Stimulated activated CD8-positive, alpha-beta memory T cell treated with anti-CD3 and anti-CD28 coated beads, Interleukin-15, amount 100 ng/mL, for 24 hours (primary cell): ENCODE measurements around the gene TXN2.
A peak's percentile ranks its signal among the peaks of the same experiment; 100 is the strongest.

Experiments
- DNase-seq: peaks from one replicate; pipeline ENCODE4 v3.0.0-alpha.2; 2020; ENCODE audit warnings: low read depth

TXN2 gene

DNA sequence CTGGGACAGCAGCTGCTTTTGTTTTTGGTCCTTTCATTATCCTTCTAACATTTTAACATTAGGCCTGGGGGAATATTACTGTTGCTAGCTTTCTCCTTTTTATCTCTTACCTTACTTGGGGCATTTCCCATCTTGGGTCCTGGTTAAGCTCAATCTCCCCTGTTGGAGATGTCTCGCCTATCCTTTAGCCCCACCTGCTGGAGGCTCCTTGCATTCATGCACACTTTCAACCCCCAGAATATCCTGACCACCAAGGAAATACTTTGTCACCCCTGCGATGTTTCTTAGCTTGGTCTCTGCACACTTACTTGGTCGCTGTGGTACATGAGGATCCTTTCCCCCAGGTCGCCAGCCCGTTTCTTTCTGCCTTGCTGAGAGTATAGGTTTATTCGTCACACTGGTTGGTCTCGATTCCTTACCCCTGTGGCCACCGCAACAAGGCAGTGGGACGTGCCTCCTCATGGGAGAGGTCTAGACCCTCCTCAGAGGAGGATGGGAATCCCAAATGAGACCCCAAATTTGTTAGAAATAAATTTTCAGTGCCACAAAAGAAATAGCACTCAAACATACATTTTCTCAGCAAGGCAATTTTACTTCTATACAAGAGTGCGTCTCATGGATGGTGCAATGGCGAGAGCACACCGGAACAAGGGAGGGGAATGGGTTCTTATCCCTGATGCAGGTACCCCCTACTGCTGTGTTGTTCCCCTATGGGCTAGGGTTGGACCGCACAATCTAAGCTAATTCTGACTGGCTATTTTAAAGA, 5.4 kb upstream of the TXN2 start:
- no peak for DNase-seq

DNA sequence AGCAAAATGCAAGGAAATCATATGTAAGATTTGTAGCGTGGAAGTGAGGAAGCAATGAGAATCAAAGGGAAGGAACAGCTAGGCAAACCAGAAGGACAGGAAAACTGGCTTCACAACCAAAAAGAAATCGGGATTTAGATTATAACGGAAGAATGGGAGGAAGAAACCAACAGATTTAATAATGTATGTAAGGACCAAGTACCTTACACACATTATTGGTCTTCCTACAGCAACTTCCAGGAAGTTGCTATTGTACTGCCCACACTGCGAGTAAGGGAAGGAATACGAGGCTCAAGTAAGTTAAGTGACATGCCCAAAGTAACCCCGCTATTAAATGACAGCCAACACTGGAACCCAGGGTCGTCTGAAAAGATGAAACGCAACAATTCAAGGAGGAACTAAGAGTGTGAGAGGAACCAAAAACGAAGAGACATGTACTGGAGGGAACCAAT, 473 bp downstream of the TXN2 start:
- no peak for DNase-seq

DNA sequence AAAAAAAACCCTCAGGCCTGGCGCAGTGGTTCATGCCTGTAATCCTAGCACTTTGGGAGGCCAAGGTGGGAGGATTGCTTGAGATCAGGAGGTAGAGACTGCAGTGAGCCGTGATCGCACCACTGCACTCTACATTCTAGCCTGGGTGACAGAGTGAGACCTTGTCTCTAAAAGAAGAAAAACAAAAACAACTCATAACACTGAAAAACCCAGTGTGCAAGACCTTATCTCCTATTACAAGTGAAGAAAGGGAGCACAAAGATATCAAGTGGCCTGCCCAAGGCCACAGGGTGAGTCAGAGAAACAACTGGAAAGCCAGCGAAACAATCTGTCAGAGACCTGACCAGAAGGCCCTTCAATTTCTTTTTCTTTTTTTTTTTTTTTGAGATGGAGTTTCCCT, 2.5 kb downstream of the TXN2 start:
- no peak for DNase-seq

DNA sequence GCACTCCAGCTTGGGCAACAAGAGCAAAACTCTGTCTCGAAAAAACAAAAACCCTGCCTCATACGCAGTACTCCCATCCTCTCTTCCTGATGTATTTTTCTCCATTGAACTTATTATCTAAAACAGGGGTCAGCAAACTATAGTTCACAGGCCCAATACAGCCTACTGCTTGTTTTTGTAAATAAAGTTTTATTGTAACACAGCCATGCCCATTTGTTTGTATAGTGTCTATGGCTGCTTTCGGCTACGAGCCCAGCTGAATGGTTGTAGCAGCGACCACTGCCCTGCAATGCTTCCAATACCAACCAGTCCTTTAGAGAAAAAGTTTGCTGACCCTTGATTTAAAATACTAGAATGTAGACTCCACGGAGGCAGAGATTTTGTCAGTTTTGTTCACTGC, 6.1 kb downstream of the TXN2 start:
- no peak for DNase-seq

DNA sequence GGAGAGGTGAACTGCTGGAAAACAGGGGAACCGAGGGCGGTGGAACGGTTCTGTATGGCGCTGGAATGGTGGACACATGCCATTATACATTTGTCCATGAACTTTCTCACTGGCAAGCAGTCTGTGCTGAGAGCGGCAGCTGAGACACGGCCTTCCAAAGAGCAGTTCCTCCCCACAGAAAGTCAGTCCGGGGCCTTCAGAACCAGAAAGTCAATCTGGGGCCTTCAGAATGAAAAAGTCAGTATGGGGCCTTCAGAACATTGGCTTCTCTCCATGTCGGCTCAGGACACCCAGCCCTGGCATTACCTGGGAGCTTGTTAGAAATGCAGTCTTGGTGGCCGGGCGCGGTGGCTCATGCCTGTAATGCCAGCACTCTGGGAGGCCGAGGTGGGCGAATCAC, 8.8 kb downstream of the TXN2 start:
- DNase-seq: no peak

DNA sequence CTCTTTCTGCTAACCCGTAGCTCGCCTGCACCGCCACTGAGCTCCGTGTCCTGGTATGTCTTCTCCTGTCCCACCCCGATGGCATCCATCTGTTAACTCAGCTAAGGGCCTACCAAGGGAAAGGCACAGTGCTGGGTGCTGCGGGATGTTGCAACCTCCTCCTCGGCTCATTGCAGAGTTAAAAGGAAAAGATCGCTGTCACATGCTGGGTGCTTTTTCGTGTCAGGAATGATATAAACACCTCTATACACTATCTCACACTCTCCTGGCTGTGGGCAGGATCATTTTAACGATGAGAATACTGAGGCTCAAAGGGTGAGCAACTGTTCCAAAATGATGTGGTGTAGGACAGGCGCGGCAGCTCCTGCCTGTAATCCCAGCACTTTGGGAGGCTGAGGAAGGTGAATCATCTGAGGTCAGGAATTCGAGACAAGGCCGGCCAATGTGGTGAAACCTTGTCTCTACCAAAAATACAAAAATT, 10.1 kb downstream of the TXN2 start:
- no peak for DNase-seq

DNA sequence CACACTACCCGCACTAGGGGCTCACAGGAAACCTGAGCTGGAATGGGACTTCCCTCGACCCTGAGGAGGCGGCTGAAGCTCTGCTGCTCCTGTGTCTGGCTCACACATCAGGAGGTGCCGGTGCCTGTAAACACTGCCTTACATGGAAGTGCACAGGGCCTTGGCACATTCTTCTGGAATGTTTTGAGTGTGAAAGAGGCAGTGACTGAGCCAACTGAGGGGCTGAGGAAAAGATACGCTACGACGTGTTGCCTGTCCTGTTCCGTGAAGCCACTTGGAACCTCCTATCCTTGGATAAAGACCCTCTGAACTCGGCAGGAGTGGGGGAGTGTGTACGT, 10.5 kb downstream of the TXN2 start:
- DNase-seq: no peak

DNA sequence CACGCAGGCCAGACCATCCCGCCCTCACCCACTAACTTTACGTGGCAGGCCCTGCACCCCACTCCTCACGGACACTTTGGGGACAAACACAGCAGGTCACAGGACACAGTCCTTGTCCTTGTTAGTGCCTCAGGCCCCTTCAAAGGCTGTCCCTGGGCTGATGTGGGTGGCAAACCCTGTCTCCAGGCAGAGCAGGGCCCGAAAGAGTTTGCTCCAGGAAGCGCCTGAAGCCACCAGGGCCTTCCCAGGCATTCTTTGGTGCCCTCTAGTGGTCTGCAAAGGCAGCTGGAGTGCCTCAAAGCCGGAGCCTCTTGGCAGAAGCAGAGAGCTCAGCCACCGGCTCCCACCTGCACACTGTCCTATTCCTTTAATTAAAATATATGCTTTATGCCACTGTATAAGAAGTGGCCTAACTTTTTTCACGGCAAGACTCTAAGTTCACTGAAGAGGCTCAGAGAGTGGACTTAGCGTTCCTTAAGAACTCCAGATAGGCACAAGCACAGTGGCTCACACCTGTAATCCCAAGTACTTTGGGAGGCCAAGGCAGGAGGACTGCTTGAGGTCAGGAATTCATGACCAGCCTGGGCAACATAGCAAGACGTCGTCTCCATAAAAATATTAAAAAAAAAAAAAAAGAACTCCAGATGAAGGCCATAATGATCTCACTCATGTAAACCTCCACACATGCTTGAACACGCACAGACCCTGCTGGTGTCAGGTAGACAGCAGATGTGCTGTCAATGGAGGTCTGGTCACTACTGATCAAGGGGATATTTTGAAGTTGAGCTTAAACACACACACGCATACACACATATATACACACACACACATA, 11.1 kb downstream of the TXN2 start:
- peak; percentile 41 for DNase-seq

DNA sequence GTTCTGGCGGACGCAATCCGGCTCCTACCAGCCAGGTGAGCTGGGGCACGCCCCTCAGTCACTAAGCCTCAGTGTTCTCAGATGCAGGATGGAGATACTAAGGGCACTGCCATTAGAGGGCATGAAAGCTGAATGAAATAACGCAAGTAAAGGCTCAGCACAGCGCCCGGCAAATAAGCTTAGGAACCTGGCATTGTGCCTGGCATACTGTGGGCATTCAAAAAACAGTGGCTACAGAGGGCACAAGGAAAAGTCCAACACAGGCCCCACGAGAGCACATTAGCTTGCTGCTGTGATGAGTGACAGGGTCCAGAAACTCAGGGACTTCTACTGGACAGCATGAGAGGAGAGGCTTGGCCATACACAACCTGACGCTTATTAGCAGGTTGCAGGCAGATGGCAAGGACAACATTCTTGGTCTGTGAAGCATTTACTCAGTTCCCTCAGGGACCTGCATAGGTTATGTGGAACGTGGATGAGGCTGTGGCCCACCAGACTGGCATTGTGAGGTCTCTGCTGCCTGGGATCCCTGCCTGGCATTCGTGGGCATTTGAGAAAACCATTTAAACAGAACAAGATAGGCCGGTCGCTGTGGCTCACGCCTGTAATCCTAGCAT, 12.2 kb downstream of the TXN2 start:
- no peak for DNase-seq

DNA sequence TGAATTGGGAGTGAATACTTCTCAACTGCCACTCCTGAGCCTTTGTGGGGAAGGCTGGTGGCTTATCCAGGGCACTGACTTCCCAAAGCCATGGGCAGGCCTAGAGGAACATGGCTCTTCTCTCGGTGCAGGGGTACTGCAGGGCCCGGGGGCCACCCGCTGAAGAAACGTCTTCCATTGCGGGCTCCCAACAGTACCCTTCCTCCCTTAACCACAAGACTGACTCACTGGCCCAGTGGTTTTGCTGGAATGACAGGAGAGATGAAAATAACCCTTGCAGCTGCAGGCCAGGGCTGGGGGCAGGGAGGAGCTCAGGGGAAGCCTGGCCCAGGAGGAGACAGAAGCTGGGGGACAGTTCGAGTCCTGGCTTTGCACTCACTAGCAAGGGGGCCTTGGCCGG, 13.5 kb downstream of the TXN2 start:
- no peak for DNase-seq

DNA sequence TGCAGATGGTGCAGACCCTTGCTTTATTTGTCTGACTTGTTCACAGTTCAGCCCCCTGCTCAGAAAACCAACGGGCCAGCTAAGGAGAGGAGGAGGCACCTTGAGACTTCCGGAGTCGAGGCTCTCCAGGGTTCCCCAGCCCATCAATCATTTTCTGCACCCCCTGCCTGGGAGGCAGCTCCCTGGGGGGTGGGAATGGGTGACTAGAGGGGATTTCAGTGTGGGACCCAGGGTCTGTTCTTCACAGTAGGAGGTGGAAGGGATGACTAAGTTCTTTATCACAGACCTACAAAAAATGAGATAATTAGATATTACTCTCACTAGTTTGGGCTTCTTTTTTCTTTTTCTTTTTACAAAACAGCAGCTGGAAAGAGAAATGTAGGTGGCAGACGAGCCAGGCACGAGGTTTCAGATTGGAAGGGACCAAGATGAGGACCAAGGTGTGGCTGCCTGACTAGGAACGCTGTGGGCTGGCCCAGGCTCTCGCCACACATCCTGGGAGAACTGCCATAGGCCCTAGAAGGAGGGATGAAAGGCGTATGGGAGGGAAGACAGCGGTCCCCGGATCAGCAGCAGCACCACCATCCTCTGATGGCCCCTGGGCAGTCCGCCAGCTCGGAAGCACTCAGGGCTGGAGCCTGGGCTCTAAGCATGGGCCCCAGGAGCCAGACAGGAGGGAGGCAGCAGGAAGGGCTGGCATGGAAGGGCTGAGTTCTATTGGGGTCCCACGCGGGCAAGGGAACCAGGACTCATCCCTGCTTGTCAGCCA, 14.2 kb downstream of the TXN2 start:
- DNase-seq: no peak

DNA sequence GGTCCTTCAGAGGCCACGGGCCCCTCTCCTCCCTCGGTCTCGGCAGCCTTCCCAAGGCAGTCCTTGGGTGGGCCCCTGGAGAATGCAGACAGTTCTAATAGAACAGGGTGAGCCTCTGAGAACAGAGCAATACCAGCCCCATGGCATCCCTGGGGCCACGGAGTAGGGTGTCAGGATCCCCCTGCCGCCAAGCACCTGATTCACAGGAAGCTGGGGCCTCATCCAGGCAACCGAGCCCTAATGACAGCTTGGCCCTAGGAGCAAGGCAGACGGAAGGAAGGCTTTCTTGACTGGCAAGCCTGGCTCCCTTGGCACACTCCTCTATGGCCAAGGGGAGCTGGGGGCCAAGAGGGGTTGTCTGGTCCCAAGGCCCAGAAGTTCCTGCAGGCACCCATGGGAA, 15.2 kb downstream of the TXN2 start:
- DNase-seq: no peak

DNA sequence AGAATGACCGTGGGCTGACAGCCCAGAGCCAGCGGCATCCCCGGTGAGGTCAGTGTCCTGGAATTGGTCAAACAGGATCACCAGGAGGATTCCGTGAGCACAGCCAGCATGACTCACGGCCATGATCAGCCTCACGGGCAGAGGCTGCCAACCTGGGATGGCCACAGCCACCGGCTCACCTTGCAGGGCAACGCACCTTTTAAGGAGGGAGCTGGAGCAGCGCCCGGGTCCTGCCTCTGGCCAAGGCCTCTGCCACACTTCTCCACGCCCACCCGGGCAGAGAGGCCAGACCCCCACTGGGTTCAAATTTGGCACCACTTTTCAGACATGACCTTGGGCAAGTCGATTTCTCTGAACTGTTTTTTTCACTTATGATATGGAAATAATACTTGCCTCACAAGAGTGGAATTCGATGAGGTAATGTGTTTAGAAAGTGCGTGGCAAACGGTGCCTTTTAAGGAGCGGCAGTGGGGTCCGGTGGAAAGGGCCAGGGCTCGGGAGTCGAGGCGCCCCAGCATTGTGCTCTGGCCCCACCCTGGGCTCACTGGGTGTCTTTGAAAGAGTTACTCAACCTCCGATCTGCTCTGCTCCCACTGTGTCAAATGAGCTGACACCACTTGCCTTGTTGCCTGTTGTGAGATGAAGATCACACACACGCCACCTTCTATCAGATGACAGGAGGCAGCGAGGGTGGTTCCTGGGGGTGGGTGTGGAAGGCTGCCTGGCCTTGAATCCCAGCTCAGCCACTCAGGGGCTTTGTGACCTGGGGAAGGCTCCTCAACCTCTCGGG, 16.0 kb downstream of the TXN2 start:
- DNase-seq: no peak

DNA sequence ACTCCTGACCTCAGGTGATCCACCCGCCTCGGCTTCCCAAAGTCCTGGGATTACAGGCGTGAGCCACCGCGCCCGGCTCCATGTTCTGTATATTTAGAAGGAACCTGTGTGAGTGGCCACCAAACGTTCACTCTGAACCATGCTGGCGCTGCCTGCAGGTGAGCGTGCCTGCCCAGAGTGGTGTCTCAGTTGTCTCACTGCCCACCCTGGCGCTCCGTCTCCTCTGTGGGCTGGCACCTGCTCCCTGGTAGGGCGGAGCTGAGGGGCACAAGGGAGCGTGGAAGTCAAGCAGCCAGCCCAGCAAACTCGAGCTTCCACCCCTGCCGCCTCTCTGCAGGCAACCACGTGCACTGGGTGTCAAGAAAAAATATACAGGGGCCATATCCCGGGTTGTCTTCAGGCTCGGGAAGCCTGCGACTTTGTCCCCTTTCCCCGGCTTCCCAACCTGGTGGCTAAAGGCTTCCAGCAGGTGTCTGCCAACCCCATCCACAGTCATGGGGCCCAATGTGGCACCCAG, 16.7 kb downstream of the TXN2 start:
- no peak for DNase-seq

DNA sequence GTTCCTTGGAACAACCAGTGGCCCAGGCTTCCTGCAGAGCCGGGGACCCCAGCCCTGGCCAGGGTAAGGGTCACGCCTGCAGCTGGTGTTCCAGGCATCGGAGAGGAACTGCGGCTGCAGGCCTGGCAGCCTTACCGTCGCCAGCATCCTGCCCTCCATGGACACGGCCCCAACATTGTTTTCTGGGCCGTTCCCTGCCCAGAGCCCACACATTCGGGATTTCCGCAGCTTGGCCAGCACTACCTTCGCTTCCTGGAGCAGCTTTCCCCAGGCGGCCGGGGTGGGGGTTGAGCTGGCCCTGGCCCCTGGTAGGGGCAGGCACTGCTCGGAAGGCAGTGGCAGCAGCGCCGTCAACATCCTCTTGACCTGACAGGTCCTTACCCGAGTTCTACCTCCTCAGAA, 17.7 kb downstream of the TXN2 start:
- no peak for DNase-seq

DNA sequence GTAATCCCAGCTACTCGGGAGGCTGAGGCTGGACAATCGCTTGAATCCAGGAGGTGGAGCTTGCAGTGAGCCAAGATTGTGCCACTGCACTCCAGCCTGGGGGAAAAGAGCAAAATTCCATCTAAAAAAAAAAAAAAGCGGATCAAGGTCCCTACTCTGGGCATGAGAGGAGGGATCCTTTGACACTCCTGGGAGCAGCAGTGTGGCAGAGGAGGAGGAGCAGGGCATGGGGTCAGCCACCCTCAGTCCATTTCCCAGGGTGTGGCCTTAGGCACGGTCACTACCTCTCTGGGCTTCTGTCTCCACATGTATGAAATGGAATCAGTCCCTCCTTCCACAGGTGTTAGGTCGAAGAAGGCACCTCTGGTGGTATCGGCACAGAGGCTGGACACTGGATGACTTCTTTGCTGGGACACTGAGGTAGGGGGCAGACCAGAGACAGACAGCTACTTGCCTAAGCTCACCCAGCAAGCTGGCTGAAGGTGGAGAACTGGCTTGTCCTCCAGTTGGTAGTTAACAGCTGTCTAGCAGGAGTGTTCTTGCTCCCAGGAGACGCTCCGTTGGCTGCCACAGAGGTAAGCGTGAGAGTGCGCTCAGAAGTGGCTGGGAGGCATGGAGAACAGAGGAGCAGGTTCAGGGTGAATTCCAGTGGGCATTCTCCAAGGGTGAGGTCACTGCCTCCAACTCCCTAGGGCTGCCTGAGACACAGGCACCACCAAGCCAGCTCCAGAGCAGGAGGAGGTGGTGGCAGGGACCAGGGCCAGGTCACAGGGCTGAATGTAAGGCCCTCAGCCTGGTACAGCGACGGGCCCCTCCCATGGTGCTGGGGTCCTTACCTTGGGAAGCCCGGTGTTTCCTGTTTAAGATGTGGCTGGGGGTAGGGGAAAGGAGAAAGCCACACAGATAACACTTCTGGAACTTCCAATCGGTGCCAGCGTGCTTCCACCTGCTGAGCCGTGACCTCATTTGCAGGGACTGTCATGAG, 19.5 kb downstream of the TXN2 start:
- no peak for DNase-seq

DNA sequence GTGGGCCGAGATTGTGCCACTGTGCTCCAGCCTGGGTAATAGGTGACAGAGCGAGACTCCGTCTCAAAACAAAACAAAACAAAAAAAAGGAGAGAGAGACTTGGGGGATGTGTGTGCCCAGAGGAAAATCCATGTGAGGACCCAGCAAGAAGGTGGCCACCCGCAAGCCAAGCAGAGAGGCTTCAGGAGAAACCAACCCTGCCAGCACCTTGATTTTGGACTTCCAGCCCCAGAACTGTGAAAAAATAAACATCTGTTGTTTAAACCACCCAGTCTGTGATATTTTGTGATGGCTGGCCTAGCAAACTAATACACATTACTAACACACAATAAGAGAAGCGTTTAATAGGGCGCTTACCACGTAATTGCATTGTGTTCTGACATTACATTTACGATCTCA, 21.2 kb downstream of the TXN2 start:
- DNase-seq: no peak

DNA sequence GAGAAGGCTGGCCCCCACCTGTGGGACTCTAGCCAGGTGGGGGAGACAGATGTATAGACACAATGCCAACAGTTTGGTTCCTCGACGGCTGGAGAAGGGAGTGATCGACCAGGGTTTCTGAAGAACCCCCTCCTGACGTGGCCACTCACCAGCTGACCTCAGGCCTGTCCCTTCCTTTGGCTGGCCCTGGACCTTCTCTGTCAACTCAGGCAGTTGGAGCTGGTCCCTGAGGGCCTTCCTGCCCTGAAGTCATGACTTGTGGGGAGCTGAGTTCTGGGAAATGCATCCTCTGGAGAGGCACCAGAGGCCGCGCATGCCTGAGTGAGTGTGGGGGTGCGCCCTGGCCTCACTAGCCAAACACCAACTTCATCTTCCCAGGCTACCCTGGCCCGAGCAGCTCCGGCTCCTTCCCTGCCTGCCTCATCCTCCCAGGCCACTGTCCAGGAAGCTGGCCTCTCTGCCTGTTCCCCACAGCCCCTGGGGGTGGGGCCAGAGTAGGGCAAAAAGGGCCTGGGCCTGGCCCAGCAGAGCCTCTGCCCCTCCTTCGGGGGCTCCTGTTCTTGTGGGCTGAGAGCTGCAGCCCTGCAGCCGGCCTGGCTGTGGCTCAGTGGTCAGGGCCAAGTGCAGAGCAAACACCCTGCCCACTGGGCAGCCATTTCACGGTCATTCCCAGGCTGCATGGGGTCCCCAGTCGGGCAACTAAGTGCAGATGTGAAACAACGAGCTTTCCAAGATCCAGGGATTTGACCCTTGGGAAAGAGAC, 23.6 kb downstream of the TXN2 start:
- no peak for DNase-seq

DNA sequence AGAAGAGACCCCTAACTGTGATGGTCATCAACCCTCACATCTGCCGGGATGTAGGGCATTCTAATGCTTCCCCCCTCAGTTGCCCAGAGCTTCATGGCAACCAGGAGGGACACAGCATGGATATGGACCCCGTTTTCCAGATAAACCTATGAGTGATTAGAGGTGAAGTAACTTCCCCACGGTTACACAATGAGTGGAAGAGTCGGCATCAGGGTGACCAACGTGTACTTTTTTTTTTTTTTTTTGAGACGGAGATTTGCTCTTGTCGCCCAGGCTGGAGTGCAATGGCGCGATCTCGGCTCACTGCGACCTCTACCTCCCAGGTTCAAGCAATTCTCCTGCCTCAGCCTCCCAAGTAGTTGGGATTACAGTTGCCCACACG, 25.0 kb downstream of the TXN2 start:
- no peak for DNase-seq
